ENCODE results near the gene DGKI.
"Not testable (repeated sequence)": the region's sequence is repeated elsewhere in the genome, so short reads cannot be mapped to it uniquely, and the experiment has no call there.

DGKI gene

DNA sequence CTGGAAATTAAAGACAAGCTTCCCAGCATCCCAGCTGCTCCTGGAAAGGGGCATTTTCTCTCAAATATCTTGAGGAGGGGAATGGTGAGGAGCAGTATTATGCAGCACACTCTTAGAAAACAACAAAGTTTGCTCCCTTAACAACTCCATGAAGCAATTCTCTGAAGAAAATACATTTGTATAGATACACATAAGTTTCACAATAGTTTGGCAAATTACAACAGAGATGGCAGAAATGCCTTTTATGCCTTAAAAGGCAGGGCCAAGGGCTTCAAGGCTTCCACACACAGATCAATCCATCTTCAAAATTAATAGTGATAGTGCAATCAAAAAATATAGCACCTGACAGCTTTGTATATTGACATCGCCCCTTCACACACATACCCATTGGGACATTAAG, 12.2 kb downstream of the DGKI start:
- no peak for DNase-seq

DNA sequence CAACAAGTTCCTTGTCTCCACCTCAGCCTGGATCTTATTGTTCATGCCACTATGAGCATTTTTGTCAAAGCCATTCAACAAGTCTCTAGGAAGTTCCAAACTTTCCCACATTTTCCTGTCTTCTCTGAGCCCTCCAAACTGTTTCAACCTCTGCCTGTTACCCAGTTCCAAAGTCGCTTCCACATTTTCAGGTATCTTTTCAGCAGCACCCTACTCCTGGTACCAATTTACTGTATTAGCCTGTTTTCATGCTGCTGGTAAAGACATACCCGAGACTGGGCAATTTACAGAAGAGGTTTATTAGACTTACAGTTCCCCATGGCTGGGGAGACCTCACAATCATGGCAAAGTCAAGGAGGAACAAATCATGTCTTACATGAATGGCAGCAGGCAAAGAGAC, 13.8 kb downstream of the DGKI start:
- not testable (repeated sequence) for DNase-seq

DNA sequence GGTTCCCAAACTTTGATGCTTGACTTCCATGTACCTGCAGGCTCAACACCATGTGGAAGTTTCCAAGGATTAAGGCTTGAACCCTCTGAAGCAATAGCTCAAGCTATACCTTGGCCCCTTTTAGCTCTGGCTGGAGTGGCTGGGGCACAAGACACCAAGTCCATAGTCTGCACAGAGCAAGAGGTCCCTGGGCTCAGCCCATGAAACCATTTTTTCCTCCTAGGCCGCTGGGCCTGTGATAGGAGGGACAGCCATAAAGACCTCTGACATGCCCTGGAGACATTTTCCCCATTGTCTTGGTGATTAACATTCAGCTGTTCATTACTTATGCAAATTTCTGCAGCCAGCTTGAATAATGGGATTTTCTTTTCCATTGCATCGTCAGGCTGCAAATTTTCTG, 14.4 kb downstream of the DGKI start:
- no peak for DNase-seq

DNA sequence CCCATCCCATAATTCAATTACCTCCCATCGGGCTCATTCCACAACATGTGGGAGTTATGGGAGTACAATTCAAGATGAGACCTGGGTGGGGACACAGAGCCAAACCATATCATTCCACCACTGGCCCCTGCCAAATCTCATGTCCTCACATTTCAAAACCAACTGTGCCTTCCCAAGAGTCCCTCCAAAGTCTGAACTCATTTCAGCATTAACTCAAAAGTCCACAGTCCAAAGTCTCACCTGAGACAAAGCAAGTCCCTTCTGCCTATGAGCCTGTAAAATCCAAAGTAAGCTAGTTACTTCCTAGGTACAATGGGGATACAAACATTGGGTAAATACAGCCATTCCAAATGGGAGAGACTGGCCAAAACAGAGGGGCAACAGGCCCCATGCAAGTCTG, 15.2 kb downstream of the DGKI start:
- not testable (repeated sequence) for DNase-seq

DNA sequence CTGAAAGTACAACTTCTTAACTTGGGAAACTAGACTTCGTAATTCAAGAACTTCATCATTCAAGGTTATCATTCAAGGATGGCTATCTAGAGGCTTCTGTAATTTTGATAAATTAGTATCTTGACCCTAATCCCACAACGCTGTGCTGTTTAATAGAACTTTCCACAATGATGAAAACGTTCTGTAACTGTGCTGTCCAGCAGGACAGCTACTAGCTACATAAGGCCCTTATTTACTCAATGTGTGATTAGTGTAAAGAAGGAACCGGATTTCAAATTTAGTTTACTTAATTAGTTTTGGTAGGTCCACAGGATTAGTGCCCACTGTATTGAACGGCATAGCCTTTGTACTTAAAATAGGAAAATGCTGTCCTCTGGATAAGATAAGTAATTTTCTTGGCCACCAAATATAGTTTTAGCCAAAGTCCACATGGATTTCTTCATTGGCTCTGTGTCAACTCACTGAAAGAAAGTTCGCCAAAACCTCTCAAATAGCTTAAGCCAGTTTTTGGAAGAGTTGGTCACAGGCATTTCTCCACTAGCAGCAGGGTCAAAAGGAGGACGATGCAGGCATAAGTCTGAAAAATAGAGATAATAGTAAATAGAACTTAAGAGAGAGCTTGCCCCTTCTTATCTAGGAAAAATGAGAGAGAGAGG, 17.3 kb downstream of the DGKI start:
- DNase-seq: no peak

DNA sequence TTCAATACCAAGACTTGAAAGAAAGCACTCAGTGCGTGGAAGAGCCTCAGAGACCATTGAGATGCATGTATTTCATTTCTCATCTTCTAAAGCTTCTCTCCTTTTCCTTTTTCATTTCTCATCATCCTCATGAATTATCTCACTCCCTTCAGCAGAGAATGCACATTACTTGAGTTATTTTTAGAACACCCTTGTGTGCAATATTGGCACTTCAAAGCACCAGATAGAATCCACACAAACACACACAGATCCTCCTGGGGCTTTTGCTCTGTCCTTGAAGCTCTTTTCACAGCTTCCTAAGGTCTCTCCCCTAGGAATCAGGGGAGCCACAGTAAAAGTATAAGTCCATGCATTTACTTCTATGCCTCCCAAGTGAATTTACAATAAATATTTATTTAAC, 18.3 kb downstream of the DGKI start:
- DNase-seq: no peak

DNA sequence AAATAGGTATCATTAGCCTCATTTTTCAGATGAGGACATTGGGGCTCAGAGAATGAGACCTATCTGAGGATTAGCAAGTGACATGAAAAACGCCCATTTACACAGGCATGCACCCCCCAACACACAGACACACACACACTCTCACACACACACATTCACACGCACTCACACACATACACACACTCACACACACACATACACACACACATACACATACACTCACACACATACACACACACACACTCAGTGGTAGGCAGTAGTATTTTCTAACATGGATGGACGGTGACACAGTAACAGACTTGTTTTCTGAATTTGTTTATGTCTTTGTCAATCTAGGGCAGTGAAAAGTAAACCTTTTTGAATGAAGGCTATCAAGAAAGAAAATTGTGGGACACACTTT, 21.3 kb downstream of the DGKI start:
- no peak for DNase-seq

DNA sequence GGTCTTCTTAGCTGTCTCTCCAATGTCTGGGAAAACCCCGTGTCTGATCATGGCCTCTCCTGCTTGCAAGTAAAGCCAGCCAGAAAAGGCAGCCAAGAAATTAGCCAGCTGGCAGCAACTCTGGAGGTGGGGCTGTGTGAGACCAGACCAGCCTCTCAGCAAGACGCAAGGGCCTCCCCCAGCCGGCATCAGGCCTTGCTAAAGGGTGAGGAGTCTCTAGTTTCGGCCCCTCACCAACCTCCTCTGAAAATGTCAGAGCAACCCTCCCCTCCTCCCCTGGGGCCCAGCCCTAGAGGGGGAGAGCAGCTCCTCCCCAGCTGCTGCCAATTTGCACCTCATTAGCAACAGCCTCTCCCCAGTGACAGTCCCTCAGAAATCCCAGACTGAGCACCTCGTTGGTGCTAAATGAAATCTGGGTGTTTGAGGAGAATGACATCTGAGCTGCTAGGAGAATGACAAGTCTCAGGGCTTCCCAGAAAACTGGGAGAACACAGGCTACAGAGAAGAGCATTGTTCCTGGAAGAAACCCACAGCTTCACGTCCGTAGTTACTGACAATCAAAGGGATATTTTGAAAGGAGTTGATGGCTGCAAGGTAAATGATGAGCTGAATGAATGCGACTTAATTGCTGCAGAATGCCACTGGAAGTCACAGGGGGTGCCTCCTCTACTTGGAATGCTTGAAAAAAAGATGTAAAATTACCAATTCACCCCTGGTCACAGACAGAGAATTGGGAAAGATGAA, 25.9 kb downstream of the DGKI start:
- DNase-seq: no peak

DNA sequence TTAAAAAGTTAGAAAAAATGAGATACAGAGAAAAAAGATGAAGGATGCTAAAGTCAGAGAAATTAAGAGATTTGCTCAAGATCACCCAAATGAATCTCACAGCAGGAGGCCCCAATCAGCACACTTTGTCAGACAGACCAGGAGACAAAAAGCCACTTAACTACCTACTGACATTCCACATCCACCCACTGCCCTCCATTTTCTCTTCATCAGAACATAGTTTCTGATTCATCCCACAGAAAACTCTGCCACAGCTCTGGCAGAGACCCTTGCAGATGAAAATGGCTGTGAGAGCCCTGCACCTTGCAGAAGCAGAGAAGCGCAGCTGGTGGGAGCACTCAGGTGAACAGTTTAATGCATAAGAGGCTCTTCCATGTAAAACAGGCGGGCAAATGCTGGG, 26.6 kb downstream of the DGKI start:
- no peak for DNase-seq

DNA sequence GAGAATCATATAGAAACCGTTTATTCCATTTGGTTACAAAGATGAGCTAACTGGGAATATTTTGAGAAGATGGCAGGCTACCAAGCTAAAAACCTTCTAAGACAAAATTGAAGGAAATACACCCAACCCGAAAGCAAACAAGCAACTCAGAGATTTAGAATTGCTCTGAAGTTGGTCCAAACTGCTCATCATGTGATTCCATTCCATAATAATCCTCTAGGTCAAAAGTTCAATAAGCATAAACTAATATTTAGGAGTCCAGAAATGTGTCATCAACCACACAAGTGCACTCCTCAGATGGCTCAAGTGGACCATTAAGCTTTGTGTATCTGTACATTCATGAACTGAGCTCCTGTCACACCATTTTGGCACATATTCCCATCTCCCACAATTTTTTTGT, 28.7 kb downstream of the DGKI start:
- no peak for DNase-seq

DNA sequence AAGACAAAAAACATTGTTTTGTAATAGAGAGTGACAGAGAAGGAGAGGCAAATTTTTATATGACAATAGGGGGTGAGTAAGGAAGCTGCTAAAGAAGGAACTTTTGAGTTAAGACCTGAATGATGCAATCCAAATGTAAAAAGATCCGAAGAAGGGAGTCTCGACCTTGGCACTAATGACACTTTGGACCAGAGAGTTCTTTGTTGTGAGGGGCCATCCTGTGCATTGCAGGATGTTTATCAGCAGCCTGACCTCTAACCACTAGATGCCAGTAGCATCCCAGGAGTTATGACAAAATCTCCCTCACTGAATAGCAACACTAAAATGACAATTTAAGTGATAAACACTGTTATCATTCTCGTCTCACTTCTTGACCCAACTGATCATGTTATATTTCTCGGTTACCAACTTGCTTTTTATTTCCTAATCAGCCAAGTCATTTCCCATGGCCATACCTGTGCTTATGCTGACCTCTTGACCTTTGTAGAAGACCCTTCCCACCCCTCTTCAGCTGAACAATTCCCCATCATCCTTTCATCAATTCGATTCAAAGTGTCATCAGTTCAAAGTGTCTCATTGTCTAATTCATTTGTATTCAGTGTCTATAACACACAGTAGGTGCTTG, 30.0 kb downstream of the DGKI start:
- no peak for DNase-seq

DNA sequence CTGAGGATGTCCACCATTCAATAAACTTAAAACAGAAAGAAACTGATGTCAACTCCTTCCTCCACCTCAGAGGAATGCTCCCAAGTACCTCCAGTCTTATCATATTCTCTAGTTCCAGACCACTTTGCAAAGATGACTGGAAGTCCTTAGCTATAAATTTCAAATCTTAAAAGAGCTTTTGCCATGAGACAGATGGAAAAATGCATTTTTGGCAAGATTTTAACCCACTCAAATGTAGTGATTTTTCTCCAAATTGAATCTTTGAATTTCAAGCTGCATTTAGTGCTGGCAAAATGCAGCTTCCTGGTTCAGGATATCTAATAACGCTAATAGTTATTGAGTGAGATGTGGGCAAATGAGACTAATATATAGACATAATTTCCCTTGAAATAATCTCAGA, 33.2 kb downstream of the DGKI start:
- no peak for DNase-seq

DNA sequence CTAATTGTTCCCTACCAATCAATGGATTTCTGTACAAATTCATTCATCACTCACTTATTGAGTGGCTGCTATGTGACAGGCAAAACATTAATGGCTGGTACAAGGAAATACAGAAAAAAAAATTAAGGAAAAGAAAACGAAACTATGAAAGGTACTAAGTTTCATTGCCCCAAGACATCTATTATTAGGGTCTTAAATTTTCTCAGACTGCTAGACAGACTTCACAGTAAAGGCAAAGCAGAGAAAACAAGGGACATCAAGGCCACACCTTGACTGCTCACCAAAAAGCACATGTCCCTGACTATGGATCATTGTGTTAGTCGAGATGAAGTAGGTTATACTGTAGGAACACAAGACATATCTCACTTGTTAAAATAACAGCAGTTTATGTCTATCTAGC, 36.5 kb downstream of the DGKI start:
- no peak for DNase-seq

DNA sequence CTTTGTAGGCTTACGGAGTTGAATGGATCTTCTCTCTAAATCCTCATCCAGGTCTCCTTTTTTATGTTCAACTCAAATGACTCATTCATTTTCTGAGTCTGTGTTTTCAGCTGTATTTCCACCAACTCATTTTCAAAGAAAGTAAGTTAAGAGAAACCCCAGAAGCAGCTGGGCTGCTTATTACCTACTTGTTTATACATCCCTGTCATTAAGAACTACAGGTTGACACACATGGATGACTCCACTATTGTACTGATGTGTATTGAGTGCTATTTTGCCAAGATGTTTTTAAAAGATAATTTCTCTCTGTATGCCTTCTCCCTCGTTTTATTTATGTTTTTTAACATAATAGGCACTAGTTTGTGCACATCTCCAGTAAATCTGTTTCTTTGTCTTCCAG, 41.9 kb downstream of the DGKI start:
- DNase-seq: no peak

DNA sequence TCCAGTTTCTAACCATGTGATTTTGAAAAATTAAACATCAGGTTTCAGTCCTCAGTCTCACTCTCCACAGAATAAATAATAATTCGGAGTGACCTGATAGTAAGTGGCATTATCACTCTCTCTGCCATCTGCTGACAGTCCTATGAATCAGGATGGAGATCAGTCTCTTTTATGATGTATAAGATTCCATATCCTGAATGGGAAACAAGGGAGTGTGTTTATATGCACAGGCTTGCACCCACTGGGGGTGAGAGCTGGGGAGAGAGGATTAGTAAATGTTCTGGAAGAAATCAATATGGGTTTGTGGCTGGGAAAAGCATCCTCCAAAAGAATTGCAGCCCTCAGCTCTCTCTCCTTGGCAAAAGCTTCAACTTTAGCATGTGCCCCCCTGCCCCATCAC, 45.3 kb downstream of the DGKI start:
- DNase-seq: no peak

DNA sequence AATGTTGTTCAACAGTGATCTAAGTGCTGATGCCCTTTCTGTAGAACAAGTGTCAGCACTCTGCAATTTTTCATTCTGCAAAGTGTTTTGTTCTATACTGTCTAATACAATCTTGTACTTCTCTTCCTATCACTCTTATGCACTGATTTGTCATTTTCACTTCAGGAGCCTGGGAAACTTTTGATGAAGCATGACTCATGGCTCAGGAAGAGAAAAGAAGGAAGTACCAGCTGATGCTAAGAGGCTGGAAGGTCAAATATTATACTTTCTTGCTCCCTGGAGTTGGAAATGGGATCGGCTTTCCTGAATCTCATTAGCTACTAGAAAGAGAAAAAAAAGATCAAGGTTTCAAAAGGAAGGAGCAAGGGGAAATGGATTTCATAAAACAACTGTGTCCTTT, 45.8 kb downstream of the DGKI start:
- no peak for DNase-seq

DNA sequence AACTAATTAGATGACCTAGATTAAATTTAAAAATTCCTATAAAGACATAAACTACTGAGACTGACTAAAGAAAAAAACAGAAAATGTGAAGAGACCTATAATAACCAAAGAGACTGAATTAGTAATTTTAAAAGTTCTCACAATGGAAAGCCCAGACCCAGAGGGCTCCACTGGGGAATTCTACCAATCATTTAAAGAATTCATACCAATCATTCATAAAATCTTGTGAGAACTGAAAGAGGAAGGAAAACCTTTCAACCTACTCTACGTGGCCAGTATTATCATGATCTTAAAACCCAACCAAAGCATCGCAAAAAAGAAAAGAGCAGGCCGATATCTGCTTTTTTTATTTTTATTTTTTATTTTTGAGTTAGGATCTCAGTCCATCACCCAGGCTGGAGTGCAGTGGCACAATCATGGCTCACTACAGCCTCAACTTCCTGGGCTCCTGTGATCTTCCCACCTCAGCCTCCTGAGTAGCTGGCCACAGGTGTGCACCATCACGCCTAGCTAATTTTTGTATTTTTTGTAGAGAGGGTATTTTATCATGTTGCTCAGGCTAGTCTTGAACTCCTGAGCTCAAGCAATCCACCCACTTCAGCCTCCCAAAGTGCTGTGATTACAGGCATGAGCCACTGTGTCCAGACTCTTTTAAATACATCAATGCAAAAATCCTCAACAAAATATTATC, 48.6 kb downstream of the DGKI start:
- DNase-seq: no peak

DNA sequence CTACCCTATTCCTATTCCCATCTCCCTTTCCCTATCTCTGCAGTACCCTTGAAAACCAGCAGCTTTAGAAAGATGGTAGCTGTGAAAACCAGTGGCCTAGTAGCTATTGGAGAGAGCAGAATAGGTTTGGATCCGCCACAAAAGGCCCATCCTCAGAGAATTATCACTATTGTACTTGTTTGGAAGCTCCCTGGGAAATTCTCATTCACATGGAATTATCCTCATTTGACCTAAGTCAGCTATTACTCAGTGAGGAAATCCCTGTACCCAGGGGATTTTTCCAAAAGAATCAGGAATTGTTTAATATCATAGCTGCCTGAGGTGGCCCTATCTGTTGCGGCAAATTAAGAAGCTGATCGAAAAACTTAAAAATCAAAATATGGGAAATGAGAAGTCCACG, 51.6 kb downstream of the DGKI start:
- DNase-seq: no peak

DNA sequence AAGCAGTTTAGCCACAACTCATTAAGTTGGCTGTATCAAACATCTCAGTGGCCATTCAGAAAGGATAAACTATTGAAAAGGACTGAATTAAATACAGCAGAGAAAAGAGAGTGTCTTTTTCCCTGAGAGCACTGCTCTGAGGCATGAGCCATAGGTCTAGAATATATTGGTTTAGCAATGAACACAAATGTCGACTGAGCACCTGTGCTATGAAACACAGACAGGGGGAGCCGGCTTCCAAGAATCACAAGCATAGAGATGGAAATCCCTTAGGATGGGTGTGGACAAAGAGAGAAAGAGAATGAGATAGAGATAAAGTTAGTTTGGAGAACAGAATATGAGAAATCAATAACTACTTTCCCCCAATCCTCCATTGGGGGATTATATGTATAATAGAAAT, 54.8 kb downstream of the DGKI start:
- DNase-seq: no peak

DNA sequence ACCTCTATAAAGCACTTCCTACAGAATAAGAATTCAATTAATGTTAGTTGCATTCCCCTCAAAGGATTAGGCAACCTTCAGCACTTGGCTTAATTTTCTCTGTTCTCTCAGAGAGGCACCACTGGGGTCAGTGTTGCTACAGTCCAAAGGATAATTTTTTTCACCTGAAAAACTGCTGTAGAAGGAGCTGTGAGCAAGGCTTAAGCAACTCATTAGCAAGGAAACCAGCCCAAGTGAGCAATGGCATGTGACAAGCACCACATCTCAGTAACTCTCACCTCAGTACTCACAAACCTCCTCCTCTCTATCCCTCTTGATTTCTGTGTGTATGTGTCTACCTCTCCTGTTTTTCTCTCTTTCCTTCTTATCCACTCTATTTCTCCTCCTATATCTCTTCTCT, 55.9 kb downstream of the DGKI start:
- DNase-seq: no peak

DNA sequence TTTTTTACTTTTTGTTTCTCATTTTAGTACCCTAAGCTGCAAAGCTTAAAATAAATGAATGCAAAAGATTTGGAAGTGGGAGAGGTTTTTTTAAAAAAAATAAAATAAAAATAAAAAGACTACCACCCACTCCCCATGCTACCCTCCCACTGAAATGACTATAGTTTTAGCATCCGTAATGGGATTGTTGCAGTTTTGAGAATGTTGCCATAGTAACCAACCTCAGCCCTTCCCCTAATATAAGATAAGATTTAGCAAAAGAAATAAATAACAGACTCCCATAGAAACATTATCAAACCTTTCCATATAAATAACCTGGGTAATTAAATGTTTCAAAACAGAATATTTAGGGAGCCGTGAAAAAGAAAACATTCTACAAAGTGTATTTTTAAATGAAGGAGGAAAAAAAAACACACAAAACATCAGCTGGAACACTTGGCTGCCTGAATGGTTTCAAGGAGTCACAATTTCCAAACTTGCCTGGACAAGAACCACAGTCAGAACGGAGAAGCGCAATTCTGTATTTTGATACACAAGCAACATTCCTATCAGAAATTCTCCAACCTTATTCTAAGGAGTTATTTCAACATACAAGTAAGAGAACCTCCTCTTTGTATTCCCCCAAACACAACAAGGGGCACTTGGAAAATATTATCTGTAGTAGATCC, 57.4 kb downstream of the DGKI start:
- no peak for DNase-seq

DNA sequence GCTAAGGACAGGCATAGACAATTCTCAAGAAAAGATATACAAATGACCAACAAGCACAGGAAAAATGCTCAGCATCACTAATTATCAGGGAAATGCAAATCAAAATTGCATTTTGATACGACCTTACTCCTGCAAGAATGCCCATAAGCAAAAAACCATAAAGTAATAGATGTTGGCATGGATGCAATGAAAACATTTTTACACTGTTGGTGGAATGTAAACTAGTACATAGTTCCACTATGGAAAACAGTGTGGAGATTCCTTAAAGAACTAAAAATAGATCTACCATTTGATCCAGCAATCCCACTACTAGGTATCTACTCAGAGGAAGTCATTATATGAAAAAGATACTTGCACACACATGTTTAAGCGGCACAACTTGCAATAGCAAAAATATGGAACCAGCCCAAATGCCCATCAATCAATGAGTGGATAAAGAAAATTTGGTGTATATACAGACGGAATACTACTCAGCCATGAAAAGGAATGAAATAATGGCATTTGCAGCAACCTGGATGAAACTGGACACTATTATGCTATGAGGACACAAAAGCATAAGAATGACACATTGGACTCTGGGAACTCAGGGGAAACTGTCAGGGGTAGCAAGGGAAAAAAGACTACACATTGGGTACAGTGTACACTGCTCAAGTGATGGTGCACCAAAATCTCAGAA, 59.3 kb downstream of the DGKI start:
- no peak for DNase-seq

DNA sequence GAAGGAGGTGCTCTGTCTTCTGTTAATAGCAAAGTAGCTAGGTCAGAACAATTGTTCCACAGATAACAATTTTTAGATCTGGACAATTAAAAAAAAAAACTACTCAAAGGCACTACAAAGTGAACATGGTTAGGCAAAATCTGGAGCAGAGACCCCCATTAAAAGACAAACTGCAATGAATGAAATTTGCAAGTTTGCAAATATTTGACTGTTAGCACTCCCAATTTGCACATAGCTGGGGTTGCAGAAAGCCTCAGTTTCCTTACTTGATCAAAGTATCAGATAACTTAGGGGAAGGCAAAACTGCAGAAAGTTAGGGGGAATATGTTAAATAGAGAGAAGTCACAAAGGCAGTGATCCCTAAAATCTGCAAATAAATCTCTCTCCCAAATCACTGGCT, 68.3 kb downstream of the DGKI start:
- no peak for DNase-seq

Data from CD4-positive, alpha-beta T cell treated with Interleukin-10 for 1 hour (primary cell).